Fibroblast of lung (primary cell): ENCODE data around the gene USP5.

ENCODE experiments used
- CTCF ChIP-seq, 2 donors: IDR thresholded peaks in 1 of 2; conservative IDR thresholded peaks in 1 of 2; 1 replicate in 1 of 2; 2 replicates in 1 of 2; pipeline ENCODE4 v1.5.1; 2011 to 2012; ENCODE audit warnings: low read length in 2 of 2, control low read depth in 1 of 2, inconsistent platforms in 1 of 2, low read depth in 1 of 2, mild to moderate bottlenecking in 1 of 2
- EZH2 ChIP-seq: IDR thresholded peaks from 2 replicates; pipeline ENCODE4 v1.5.1; 2012; ENCODE audit warnings: low read length, control low read depth, mild to moderate bottlenecking; ENCODE audit errors: missing control alignments

DNA sequence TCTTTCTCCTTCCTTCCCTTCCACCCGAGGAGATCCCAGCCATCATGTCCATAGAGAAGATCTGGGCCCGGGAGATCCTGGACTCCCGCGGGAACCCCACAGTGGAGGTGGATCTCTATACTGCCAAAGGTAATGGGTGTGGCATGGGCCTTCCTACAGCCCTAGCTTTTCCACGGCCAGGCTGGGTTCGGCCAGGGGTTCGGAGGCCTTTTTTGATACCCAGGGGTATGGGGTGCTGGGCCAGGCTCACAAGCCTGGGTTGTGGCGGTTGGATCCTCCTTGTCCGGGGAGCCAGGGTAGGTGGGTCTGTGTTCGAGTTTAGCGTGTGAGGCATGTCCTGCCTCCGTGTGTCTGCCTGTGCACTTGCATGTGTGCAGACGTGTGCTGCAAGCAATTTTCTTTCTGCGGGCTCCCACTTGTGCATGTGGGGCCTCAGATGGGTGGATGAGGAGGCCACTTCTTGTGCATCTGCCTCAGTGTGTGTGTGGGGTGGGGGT lies 63.9 kb downstream of the USP5 start:
- TF ChIP-seq CTCF (conservative IDR thresholded peaks at IDR 0.05 in 1 of 2, IDR thresholded peaks at IDR 0.05 in 1 of 2; ENCODE audit: low read depth in 1 of 2, low read length in 2 of 2): no peak
- no peak for TF ChIP-seq EZH2
